Body of pancreas (tissue), 4 donors: ENCODE results near the gene TLL2.

Experiments used
- CTCF ChIP-seq, 7 experiments: fragments of 450-650 bp in 4 of 7; fragments of 200-600 bp in 3 of 7; sonication (generic) in 3 of 7; IDR thresholded peaks; one replicate each; pipeline ENCODE4 v1.5.1; 2016 to 2019; ENCODE audit warnings: antibody characterized with exemption in 7 of 7
- POLR2A ChIP-seq, 3 donors: fragments of 450-650 bp; IDR thresholded peaks; one replicate each; pipeline ENCODE4 v1.6.1; 2016; ENCODE audit warnings: antibody characterized with exemption in 3 of 3, mild to moderate bottlenecking in 2 of 3

GRCh38 chr10:96374639-96374984, 139.1 kb downstream of the TLL2 start:
- no peak for TF ChIP-seq CTCF (IDR thresholded peaks at IDR 0.05)
- TF ChIP-seq POLR2A (IDR thresholded peaks at IDR 0.05): no peak
